SHP77 (cell line): ENCODE measurements around the gene SEMA4D.
A peak's percentile ranks its signal among the peaks of the same experiment; 100 is the strongest.

Source experiments
- DNase-seq, 2 experiments: peaks; one replicate each; lab custom pipeline; 2025; lab: John Stamatoyannopoulos, UW

SEMA4D gene

GRCh38 chr9:89497978-89498851, at the start of gene SEMA4D:
Gene SEMA4D (minus strand): TSS chr9:89498113. CDS start chr9:89405456, 92,657 bp downstream.
- DNase-seq: peak; percentile 41 to 47

GRCh38 chr9:89547000-89547399, 49.1 kb upstream of the SEMA4D start:
- no peak for DNase-seq

GRCh38 chr9:89544279-89544661, 46.4 kb upstream of the SEMA4D start:
- no peak for DNase-seq

- no peak for DNase-seq
These were observed 45.8 kb upstream of the SEMA4D start for GRCh38 chr9:89543621-89544278.

- DNase-seq: no peak
These were observed 45.2 kb upstream of the SEMA4D start for GRCh38 chr9:89543111-89543510.

- DNase-seq: peak in 1 of 2 experiments; percentile 32
These were observed 44.6 kb upstream of the SEMA4D start for GRCh38 chr9:89542401-89543021.

GRCh38 chr9:89541798-89542197, 43.9 kb upstream of the SEMA4D start:
- DNase-seq: no peak

- no peak for DNase-seq
These were observed 41.5 kb upstream of the SEMA4D start for GRCh38 chr9:89539374-89539773.

GRCh38 chr9:89538871-89539270, 41.0 kb upstream of the SEMA4D start:
- DNase-seq: no peak

- DNase-seq: no peak
These were observed 39.3 kb upstream of the SEMA4D start for GRCh38 chr9:89537166-89537565.

- DNase-seq: no peak
These were observed 38.7 kb upstream of the SEMA4D start for GRCh38 chr9:89536600-89536999.

- DNase-seq: no peak
These were observed 38.2 kb upstream of the SEMA4D start for GRCh38 chr9:89536145-89536574.

GRCh38 chr9:89535461-89535860, 37.5 kb upstream of the SEMA4D start:
- DNase-seq: no peak

GRCh38 chr9:89534515-89535287, 36.8 kb upstream of the SEMA4D start:
- no peak for DNase-seq

GRCh38 chr9:89533411-89534095, 35.6 kb upstream of the SEMA4D start:
- DNase-seq: no peak

- DNase-seq: no peak
These were observed 35.0 kb upstream of the SEMA4D start for GRCh38 chr9:89532944-89533343.

- DNase-seq: no peak
These were observed 34.6 kb upstream of the SEMA4D start for GRCh38 chr9:89532478-89532877.

- DNase-seq: no peak
These were observed 33.9 kb upstream of the SEMA4D start for GRCh38 chr9:89531766-89532165.

GRCh38 chr9:89530726-89531125, 32.8 kb upstream of the SEMA4D start:
- DNase-seq: no peak

GRCh38 chr9:89529243-89530035, 31.5 kb upstream of the SEMA4D start:
- no peak for DNase-seq

- DNase-seq: no peak
These were observed 30.6 kb upstream of the SEMA4D start for GRCh38 chr9:89528540-89528939.
